Esophagus muscularis mucosa (tissue), 3 donors: ENCODE results near the gene COX4I1.

Experiments used
- CTCF ChIP-seq, 3 experiments: fragments of 200-600 bp in 2 of 3; fragments of 450-650 bp in 1 of 3; sonication (generic) in 2 of 3; IDR thresholded peaks; one replicate each; pipeline ENCODE4 v1.5.1; 2017 to 2019; ENCODE audit warnings: antibody characterized with exemption in 3 of 3, mild to moderate bottlenecking in 2 of 3, moderate library complexity in 1 of 3
- POLR2AphosphoS5 ChIP-seq, 2 donors: sonication (generic); formaldehyde crosslinking; IDR thresholded peaks; one replicate each; pipeline ENCODE4 v1.6.1; 2017; ENCODE audit warnings: antibody characterized with exemption in 2 of 2

GRCh38 chr16:85838876-85839585, 39.5 kb downstream of the COX4I1 start:
- TF ChIP-seq POLR2AphosphoS5 (IDR thresholded peaks at IDR 0.05) (no peak), CTCF (IDR thresholded peaks at IDR 0.05) (no peak)
